ENCODE measurements around the gene PPP1R3C. TPM values are rescaled to one million over a fixed set of nuclear protein-coding genes. Genes with fewer than 3 reads are reported as not detected.

The PPP1R3C gene
- polyA plus RNA-seq, 1 donor = 37.3 TPM

Other genes starting within 250 kb of the PPP1R3C start
- gene HECTD2, start 222.7 kb downstream of the PPP1R3C start, polyA plus RNA-seq (ENCODE audit: insufficient read length) = 38.4 TPM
- gene TNKS2, start 165.4 kb upstream of the PPP1R3C start, polyA plus RNA-seq (ENCODE audit: insufficient read length) = 69.3 TPM

Measured in left kidney (tissue), 1 donor.